DMS153 treated with DMSO at 0.1 percent for 48 hours (cell line): ENCODE measurements around the gene FGFR2.

Source experiments
- DNase-seq: peaks from one replicate; lab custom pipeline; 2025; ENCODE audit not compliant: unreplicated experiment; lab: John Stamatoyannopoulos, UW

The FGFR2 gene

DNA sequence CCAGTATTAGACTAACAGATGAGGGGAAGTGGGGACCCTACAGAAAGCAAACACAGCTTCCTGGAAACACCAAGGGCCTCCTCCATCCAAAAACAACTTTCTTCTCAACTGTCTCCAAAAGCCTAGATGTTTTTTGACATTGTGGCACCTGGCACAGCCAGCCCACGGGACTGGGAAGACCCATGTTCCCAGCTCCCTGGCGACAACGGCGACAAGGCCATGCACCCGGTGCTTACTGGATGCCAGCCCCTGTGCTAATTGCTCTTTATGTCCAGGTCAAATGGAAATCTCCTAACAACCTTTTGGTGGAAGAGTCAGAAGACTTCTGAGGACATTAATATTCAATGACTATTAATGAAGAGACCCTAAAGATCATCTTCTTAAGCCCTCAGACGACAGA is 7.1 kb downstream of the FGFR2 start:
- no peak for DNase-seq

DNA sequence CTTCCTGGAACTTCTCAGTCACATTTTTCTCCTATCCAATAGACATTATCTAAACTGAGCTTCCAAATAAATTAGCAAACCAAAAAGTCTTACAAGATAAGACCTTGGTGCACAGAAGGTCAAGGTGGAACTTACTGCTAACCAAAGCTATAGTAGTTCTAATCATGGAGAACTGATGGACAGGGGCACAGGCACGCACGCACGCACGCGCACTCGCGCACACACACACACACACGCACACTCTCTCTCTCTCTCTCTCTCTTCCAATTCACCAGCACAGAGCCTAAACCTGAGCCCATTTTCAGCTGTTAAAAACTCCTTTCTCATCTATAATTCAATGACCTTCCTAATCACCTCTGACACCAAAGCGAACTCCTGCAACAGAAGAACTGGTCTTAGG is 7.5 kb downstream of the FGFR2 start:
- DNase-seq: no peak

DNA sequence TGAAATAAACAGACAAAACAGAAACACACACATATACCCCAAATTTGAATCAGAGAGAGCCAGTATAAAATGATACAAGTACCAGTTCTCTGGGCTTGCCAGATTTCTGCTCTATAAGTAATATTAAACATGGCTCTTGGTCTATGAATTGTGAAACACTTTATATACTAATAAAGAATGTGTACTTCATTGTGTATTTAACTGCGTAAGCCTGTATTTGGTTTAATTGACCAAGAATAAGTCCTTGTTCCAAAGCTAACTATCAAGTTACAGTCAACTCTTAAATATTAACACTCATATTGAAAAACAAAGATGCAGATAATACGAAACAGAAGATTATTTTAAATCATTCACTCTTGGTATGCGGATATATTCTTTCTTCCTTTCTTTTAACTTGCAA is 8.7 kb downstream of the FGFR2 start:
- DNase-seq: no peak

DNA sequence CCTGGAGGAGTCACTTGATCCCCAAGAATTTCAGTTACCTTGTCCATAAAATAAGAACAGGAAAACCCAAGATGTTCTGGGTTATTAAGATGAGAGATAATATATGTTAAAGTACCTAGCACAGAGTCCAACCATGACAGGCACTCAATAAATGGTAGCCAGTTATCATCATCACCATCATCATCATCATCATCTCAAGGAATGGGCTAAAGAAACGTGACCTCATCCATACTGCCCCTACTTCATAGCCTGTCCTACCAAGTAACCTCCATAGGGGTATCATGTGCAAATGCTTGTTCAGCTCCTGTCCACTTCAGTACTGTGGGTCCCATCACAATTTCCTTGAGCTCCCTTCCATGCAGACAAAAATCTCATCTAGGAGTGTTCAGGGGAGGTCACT is 14.4 kb downstream of the FGFR2 start:
- no peak for DNase-seq

DNA sequence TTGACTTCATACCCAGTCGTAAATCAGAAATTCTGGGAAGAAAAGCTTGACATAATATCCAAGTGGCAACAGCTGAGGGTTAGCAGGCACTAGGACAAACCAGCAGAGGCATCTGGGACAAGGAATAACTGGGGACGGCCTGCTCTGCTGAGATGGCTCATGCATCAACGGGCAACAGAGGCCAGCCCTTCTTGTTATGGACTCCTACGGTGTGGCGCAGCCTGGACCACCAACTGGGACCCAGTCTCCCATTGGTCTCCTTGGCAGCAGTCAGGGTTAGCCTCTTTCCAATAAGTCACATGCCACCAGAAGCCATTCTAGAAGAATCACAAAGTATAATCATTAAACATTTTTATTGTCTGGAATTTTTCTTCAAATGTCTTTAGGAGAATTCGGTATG is 15.0 kb downstream of the FGFR2 start:
- DNase-seq: no peak

DNA sequence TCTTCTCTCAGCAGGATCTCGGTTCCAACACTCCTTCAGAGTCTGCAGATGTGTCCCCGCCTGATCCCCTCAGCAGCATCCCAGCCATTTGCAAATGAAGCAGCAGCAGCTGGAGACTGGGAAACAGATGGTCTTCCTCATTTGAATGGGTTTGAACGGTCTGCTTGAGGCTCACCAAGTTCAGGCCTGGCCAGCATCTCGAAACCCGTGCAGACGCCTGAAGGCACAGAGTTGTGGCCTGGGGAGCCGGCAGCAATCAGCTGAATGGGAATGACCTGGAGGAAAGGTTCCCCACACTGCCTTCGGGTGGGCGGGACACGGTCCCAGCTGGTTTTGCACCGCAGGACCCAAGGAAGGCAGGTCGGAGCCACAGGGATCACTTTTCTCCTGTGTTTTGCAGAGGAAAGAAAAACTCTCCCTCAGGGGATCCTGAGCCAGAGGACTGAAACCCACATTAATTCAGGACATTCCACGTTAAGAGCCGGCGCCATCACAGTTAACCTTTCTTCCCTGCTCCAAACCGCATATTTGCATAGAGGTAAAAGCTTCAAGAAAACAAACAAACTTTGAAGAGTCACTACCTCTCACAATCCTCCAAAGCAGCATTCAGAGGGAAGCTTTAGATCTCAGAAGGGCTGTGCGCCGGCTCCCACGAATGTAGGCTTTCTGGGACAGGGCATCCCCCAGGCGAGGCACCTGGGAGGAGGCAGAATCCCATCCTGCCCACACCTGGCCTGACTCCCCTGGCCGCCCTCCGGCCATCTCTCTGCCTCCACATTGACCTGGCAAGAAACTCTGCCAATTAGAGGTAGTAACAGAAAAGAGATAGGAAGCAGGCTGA is 17.7 kb downstream of the FGFR2 start:
- DNase-seq: no peak

DNA sequence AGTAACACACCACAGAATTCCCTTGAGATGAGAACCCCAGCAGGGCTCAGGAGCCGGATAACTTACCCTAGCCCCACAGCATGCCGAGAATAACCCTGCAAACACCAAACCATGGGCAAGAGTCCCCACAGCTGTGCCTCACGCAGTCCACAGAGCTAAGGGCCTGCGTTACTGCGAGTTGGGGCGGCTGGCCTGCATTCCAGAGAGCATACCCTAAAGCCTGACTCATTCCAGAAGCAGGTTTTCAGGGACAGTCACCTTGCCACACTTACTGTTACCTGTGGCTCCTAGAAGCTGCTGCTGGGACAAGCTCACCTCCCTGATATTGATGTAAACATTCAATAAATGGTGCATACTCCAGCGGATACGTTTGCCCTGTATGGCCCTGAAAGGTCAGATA is 18.6 kb downstream of the FGFR2 start:
- no peak for DNase-seq

DNA sequence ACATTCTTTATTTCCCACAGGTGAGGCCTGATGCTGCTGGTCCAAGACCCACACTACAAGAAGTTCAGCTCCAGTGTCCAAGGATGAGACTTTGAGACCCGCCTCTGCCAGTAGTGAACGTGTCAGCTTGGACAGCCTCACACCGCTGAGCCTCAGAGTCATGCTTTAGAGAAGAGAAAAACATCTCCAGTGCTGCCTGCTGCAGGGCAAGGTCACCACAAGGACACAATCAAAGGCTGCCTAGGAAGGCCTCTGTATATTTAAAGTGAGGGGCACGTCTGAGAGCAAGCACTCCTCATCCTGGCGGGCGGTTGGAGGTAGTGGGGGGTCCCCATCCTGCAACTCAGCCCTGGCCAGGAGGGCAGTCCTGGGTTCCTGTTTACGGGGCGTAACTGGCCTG is 19.3 kb downstream of the FGFR2 start:
- DNase-seq: no peak

DNA sequence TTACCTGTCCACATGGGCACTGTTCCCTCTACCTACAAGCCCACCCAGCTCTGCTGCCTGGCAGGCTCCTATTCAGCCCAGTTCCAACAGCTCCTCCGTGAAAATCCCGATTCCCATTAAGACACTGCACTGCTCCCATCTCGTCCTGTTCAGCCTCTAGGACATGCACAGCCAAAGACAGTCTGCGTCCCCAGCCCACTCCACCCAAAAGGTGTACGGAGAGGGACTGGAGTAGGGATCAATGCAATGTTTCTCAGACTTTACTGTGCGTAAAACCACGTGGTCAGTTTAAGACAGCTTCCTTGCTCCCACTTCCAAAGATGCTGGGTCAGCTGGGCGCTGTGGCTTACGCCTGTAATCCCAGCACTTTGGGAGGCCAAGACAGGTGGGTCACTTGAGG is 19.9 kb downstream of the FGFR2 start:
- no peak for DNase-seq

DNA sequence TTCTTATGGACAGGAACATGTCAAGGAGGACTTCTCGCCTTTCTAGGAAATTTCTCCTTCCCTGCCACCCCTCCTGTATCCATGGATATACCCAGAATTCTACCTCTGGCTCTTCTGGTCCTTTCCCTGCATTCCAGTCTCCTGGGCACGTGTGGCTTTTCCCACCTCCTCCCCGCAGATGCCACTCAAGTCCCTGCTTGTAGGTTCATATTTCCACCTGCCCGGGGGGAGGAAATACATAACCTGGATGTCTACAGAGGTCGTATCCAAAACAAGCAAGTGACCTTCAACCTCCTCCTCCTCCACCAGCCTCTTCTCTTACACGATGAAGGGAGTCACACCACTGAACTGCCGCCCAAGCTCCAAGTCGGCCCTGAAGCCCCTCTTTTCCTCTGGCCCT is 20.7 kb downstream of the FGFR2 start:
- DNase-seq: no peak

DNA sequence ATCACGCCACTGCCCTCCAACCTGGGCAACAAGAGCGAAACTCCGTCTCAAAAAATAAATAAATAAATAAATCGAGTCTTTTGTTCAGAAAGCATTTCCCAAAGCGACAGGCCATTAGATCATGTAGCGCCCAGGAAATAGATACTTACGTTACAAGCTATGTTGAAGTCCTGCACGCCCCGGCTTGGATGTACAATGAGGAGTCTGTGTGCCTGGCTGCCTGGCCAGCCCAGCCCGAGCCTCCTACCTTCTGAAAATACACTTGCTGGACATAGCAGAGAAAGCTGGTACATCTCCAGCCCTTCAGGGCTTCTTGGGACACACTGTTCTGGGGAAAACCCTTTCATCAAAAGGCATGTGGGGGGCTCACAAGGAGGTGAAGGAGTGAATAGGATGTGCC is 22.1 kb downstream of the FGFR2 start:
- DNase-seq: no peak

DNA sequence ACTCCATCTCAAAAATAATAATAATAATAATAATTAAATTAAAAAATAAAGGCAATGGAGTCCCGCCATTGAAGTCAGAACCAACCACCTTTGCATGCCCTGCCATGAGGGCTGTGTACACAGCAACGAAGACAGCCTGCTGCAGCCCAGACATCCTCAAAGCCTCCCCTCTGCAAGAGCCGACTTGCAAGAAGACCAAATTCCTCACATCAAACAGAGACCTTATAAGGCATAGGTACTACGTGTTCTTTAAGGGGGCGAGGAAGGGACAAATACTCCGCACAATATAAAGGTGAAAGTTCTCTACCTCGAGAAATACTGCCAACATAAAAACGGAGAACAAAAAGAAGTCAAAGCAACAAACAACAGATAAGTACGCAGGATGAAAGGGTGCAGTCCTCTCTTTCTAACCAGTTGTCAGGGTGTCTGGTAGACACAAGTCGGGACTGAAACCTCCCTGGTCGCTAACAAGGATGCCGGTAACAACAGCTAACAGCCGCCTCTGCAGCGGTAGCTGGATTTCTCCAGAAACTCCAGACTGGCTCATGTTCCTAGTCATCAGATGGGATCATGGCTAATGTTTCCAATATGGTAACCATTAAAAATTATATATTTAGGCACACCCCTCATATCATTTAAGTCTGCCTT is 23.6 kb downstream of the FGFR2 start:
- no peak for DNase-seq

DNA sequence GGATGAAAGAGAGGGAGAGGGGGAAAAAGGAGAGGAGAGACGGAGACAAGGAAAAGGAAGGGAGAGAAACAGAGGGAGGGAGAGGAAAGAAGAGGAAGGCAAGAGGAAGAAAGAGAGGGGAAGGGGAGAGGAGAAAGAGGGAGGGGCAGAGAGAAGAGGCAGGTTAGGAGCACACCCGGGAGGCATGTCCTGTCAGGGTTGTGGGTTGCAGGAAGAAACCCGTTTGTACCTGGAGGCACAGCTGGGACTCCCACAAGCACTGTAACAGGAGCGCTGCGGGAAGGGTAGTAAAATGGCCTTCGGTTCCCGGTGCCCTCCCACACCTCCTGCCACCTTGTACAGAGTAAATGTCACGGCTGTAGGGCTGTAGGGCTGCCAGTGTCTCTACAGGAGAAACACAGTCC is 24.7 kb downstream of the FGFR2 start:
- DNase-seq: no peak

DNA sequence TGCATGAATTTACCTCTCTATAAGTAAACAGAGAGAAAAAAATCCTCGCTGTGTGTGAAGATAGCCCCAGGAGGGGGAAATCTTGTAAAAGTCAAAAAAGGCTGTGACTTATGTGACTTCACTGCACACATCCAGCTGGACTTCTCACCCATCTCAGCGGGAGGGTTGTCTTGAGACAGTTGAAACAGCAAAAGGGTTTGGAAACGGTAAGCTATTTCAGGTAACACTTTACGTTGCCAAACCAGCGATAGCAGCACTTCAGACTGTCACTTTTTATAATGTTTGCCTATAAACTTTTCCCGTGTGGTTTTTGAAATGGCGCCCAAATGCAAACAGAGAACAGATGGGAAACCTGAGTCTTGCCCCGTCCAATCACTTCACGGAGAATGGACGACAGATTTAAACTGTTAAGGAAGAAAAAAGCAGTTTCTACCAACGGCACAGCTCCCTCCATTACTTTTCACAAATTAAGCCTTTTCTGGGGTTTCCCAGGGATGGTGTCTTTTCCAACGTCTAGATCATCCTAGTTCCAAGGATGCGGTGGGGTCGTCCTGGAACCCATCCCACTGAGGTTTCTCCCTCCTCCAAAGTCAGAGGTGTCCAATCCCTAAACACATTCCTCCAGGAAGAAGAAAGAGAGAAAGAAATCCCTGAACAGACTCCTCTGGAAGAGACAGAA is 25.2 kb downstream of the FGFR2 start:
- DNase-seq: peak; percentile 19

DNA sequence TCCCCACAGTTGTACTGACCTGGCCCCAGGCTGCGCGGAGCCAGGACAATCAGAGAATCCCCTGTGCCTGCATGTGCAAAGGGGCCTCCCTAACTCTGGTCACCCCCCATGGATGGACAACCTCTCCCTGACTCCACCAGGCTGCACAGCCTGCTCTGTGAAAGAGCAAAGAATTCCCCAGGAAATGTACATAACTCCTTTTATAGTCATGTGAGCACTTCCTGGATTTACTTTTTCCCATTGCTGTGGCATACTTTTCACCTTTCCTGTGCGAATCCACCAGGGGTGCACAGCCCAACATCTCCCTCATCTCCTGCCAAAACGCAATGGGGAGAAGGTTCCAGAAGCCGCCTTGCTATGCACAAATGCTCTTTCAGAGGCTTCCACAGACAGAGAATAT is 27.9 kb downstream of the FGFR2 start:
- DNase-seq: no peak

DNA sequence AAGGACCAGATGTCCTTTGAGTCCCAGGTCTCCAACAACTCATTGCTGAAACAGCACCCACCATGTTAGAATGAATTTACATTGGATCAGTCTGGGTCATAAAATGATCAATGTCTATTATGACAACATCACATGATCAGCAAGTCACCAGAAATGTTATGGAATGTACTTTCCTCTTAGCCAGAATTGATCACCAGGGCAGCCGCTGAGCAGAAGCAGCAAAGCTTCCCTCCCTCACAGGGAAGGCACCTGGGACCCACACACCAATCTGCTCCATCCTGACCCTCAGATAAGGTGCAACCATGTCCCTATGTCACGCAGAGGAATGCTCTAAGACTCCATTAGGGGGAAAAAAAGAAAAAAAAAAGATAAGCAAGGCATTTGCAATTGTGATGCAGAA is 30.0 kb downstream of the FGFR2 start:
- no peak for DNase-seq

DNA sequence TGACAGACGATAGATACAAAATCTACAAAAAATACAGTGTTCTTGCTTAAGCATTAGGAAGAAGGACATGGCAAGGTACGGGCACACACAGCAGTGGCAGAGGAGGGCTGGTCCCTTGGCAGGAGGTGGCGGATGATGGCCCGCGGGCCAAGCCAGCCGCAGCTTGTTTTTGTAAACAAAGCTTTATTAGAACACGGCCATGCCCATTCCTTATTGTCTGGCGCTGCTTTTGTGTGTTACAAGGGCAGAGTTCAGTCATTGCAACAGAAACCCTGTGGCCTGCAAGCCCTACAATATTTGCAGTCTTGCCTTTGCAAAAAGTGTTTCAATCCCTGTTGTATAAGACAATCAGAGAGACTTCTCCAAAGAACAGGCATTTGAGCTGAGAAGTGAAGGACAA is 30.7 kb downstream of the FGFR2 start:
- DNase-seq: no peak

DNA sequence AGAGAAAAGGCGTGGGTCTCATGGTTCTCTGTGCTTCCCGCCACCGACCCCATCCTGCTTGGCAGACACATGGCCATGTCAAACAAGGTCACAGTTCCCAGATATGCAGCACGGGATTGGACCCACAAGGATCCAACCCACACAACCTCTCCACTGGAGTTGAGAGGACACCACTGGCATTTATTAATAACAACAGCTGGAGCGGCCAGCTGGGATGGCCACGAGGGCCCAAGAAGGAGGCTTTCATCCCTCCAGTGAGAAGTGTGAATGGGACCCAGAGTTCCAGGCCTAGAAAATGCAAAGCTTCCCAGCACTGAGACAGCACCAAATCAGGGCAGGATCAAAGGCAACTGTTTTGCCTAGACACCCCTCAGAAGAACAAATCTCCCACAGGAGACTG is 31.5 kb downstream of the FGFR2 start:
- no peak for DNase-seq

DNA sequence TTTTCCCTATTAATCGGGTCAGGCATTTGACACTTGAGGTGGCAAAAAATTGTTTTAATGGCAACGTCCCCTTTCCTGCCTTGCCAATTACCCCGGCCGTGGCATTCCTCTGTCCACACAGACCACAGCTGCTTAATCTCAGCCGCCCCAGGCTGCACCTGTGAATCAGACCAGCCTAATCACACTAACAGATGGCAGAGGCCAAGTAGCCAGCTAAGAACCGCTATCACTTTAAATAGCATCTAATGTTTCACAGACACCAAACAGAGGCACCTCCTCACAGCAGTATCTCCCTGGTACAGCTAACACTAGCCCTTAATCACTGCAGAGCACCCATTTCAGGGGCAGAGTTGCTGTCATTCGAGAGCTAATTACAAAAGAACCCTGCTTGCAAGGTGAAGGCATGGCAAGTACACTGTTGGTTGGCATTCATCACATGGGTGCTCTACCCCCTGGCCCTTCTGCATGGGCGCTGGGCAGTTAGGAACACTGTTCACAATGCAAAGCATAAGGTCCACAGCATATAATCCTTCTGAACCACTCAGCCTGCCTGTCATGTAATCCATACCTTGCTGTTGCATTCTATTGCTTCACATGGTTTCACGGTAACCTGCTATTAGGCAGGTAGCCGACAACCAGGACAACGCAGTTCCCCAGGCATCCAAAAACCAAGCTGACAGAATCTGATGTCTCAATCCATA is 38.8 kb downstream of the FGFR2 start:
- no peak for DNase-seq

DNA sequence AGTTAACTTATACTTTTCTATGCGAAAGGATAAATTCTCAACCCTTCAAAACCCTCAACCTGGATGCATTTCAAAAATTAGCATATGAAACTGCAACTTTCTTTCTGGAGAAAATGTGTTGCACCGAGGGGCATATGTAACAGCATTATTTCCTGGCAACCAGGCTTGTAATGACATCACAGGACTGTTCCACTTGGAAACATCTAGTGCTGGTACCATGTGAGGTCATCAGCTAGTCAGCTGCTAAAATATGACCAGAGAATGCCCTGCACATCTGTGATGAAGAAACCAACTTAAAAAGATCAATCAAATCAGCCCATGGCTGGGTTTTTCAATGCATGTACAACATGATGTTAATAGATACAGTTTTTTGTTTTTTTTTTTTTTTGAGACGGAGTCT is 40.0 kb downstream of the FGFR2 start:
- no peak for DNase-seq

DNA sequence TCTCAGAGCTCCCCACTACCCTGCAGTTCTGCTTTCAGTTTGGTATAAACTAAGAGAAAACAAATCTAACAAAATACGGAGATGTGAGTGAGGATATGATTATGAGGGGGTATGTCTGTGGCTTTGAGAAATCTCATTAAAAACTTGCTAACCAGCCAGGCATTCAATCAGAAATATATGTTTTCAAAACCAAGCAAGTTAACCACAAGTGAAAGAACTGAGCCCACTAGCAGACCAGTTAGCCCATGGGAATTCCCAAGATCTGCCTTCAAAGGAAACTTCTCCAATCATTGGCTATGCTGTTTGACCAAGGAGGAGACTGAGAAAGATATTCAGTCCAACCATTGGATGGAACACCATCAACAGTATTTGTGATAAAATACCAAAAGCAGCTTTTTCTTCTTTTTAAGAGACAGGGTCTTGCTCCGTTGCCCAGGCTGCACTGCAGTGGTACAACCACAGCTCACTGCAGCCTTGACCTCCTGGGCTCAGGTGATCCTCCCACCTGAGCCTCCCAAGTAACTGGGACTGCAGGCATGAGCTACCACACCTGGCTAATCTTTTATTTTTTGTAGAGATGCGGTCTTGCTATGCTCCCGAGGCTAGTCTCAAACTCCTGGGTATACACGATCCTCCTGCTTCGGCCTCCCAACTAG is 41.2 kb downstream of the FGFR2 start:
- DNase-seq: no peak
